Activated CD8-positive, alpha-beta T cell treated with anti-CD3 and anti-CD28 coated beads for 36 hours (primary cell): Measurements from ENCODE around the gene TRPM3. TPM values are rescaled to one million over a fixed set of nuclear protein-coding genes. Genes with fewer than 3 reads are reported as not detected.

Experiments
- ATAC-seq: fragments of 200-7000 bp; cut with Tn5 transposase; one replicate; pipeline ENCODE4 v1.10.0; 2021; ENCODE audit warnings: mild to moderate bottlenecking, moderate library complexity
- CTCF ChIA-PET: fragments of 350-600 bp; sonication (Branson Sonifier 250); formaldehyde crosslinking; loops from one replicate; lab custom pipeline; 2021; ENCODE audit warnings: antibody characterized with exemption; lab: Charles Lee
- POLR2A ChIA-PET: fragments of 350-600 bp; sonication (Branson Sonifier 250); formaldehyde crosslinking; loops from one replicate; lab custom pipeline; 2021; ENCODE audit warnings: antibody characterized with exemption; lab: Charles Lee
- DNase-seq: peaks from one replicate; pipeline ENCODE4 v3.0.0-alpha.2; 2020
- H3K27ac Mint-ChIP-seq: one replicate; pipeline ENCODE4 v1.8.0; 2021; ENCODE audit warnings: mild to moderate bottlenecking, mixed read lengths
- H3K27me3 Mint-ChIP-seq: one replicate; pipeline ENCODE4 v1.8.0; 2021; ENCODE audit warnings: mixed read lengths
- H3K36me3 Mint-ChIP-seq: one replicate; pipeline ENCODE4 v1.8.0; 2021; ENCODE audit warnings: low read depth, mixed read lengths
- H3K4me1 Mint-ChIP-seq: one replicate; pipeline ENCODE4 v1.8.0; 2021; ENCODE audit warnings: low read depth, mixed read lengths
- H3K4me3 Mint-ChIP-seq: one replicate; pipeline ENCODE4 v1.8.0; 2021; ENCODE audit warnings: mild to moderate bottlenecking, moderate library complexity, mixed read lengths
- H3K9me3 Mint-ChIP-seq: one replicate; pipeline ENCODE4 v1.8.0; 2021; ENCODE audit warnings: mixed read lengths
- CTCF ChIP-seq: fragments of 200-600 bp; IDR thresholded peaks from one replicate; pipeline ENCODE4 v1.8.0; 2022; ENCODE audit warnings: antibody characterized with exemption, mild to moderate bottlenecking
- intact Hi-C: fragments of 100-400 bp; cut with micrococcal nuclease; formaldehyde crosslinking; loops from one replicate; pipeline ENCODE4 v1.10.0; 2022
- total RNA-seq, 2 experiments: library from RNA; stranded (reverse); gene quantifications; one replicate each; pipeline ENCODE4 v1.2.3, GENCODE V29; 2021

The TRPM3 gene
- total RNA-seq, 2 experiments from 2014 or later, result not detected

DNA sequence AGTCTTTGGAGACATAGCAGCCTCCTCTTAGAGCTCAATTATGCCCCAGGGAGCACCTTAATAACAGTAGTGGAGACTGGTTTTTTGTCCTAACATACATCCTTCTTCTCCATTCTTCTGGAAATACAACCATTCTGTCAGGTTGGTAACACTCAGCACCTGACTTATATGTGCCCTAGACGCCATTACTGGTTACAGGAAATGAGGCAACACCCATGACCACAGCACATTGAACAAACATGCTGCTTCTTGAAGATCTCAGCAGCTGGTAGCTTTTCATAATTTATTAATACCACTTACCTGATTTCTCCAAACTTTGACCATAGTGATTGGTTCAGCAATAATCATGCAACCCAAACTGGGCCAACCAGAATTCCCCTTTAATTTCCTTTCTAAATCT, 25.1 kb upstream of the TRPM3 start:
- no peak for ATAC-seq
- no peaks in the 10 kb centered on the region for H3K27me3 Mint-ChIP-seq
- H3K4me1 Mint-ChIP-seq, result no peaks in the 10 kb centered on the region
- H3K36me3 Mint-ChIP-seq, result no peaks in the 10 kb centered on the region
- no peak for DNase-seq
- intact Hi-C loops, result no loop called here
- ChIA-PET CTCF (interaction anchor here (1.2 kb wide), 1 partner anchor 10 kb away, joined by 3 read pairs; no protein-coding TSS in a partner anchor), POLR2A (no interaction called here)
- H3K4me3 Mint-ChIP-seq, result no peak overlapping the region
- no peaks in the 10 kb centered on the region for H3K9me3 Mint-ChIP-seq
- no peak overlapping the region for H3K27ac Mint-ChIP-seq
- no peak for TF ChIP-seq CTCF

- ATAC-seq (no peak), DNase-seq (no peak)
- POLR2A ChIA-PET, result no interaction called here
- H3K27ac Mint-ChIP-seq, result no peak overlapping the region
- H3K36me3 Mint-ChIP-seq, result no peaks in the 10 kb centered on the region
- CTCF ChIA-PET, result interaction anchor here (1.2 kb wide), 1 partner anchor 8 kb away, joined by 3 read pairs; no protein-coding TSS in a partner anchor
- H3K27me3 Mint-ChIP-seq, result no peaks in the 10 kb centered on the region
- H3K4me1 Mint-ChIP-seq, result no peaks in the 10 kb centered on the region
- no peak overlapping the region for H3K4me3 Mint-ChIP-seq
- intact Hi-C loops, result no loop called here
- H3K9me3 Mint-ChIP-seq, result no peaks in the 10 kb centered on the region
- no peak for TF ChIP-seq CTCF
Measured at GRCh38 chr9:71145179-71145578, 23.8 kb upstream of the TRPM3 start.

- H3K4me1 Mint-ChIP-seq, result no peaks in the 10 kb centered on the region
- ChIA-PET POLR2A (no interaction called here), CTCF (no interaction called here)
- no peaks in the 10 kb centered on the region for H3K36me3 Mint-ChIP-seq
- ATAC-seq (no peak), DNase-seq (no peak)
- no peak overlapping the region for H3K4me3 Mint-ChIP-seq
- no peaks in the 10 kb centered on the region for H3K9me3 Mint-ChIP-seq
- TF ChIP-seq CTCF, result no peak
- H3K27ac Mint-ChIP-seq, result no peak overlapping the region
- intact Hi-C loops, result no loop called here
- H3K27me3 Mint-ChIP-seq, result no peaks in the 10 kb centered on the region
Measured at GRCh38 chr9:71144495-71144894, 23.1 kb upstream of the TRPM3 start.

DNA sequence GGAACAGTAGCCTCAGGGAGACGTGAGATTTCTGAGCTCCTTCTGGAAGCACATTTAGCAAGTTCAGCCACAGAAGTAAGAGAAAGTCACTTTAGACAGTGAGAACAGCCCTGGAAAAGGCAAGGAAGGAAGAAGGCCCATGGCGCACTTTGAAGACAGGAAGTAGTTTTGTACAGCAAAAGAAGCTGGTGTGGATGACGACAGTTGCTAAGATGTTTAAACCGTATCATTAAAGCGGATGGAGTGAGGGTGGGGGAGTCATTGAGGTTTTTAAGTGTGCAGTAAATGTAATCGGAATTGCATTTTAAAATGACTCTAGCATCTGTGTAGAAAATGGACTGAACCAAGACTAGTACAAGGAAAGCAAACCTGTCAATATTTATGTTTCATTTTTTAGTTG, 15.3 kb upstream of the TRPM3 start:
- intact Hi-C loops, result no loop called here
- CTCF ChIA-PET, result interaction anchor here (1.5 kb wide), 1 partner anchor 9 kb away, joined by 3 read pairs; no protein-coding TSS in a partner anchor
- no peak overlapping the region for H3K27ac Mint-ChIP-seq
- H3K4me1 Mint-ChIP-seq, result no peaks in the 10 kb centered on the region
- POLR2A ChIA-PET, result no interaction called here
- H3K36me3 Mint-ChIP-seq, result no peaks in the 10 kb centered on the region
- ATAC-seq (no peak), DNase-seq (no peak)
- no peaks in the 10 kb centered on the region for H3K9me3 Mint-ChIP-seq
- no peaks in the 10 kb centered on the region for H3K27me3 Mint-ChIP-seq
- TF ChIP-seq CTCF, result no peak
- no peak overlapping the region for H3K4me3 Mint-ChIP-seq

GRCh38 chr9:71131145-71131544, 9.7 kb upstream of the TRPM3 start:
- no peak overlapping the region for H3K27ac Mint-ChIP-seq
- intact Hi-C loops, result no loop called here
- H3K4me1 Mint-ChIP-seq, result no peaks in the 10 kb centered on the region
- CTCF ChIA-PET, result no interaction called here
- DNase-seq, result no peak
- no peaks in the 10 kb centered on the region for H3K9me3 Mint-ChIP-seq
- no peak for TF ChIP-seq CTCF
- no peak for ATAC-seq
- H3K36me3 Mint-ChIP-seq, result no peaks in the 10 kb centered on the region
- no peak overlapping the region for H3K4me3 Mint-ChIP-seq
- H3K27me3 Mint-ChIP-seq, result no peaks in the 10 kb centered on the region
- POLR2A ChIA-PET, result no interaction called here
